GM12878 (cell line): ENCODE results near the gene GOSR1. TPM values are rescaled to one million over a fixed set of nuclear protein-coding genes. Genes with fewer than 3 reads are reported as not detected.
"Not testable (repeated sequence)": the region's sequence is repeated elsewhere in the genome, so short reads cannot be mapped to it uniquely, and the experiment has no call there.

ENCODE experiments used
- ATAC-seq: fragments of 200-7000 bp; cut with Tn5 transposase; 3 replicates; pipeline ENCODE4 v1.9.1; 2020; ENCODE audit warnings: mild to moderate bottlenecking, moderate library complexity
- BruUV-seq: library from RNA; stranded (reverse); fragments of 400-500 nt; replicated peaks from 2 replicates; lab custom pipeline; 2021; lab: Mats Ljungman, UMichigan
- CTCF ChIA-PET: fragments of 300-600 bp; sonication (Branson Sonifier 250); formaldehyde crosslinking; extraction: SDS; loops from one replicate; lab custom pipeline; 2021; ENCODE audit warnings: inconsistent platforms; lab: Yijun Ruan, JAX
- POLR2A ChIA-PET: fragments of 350-600 bp; formaldehyde crosslinking; extraction: SDS; loops from one replicate; lab custom pipeline; 2021; ENCODE audit warnings: inconsistent platforms; lab: Charles Lee
- RAD21 ChIA-PET: fragments of 300-600 bp; sonication (Branson Sonifier 250); formaldehyde crosslinking; loops from one replicate; lab custom pipeline; 2023; ENCODE audit warnings: antibody characterized with exemption; ENCODE audit not compliant: unreplicated experiment; lab: Charles Lee
- SMC1A ChIA-PET: fragments of 300-600 bp; sonication (Branson Sonifier 250); formaldehyde crosslinking; loops from one replicate; lab custom pipeline; 2023; ENCODE audit not compliant: unreplicated experiment, uncharacterized antibody; lab: Charles Lee
- DNase-seq: peaks from one replicate; pipeline ENCODE4 v3.0.0-alpha.2; 2011; ENCODE audit warnings: low read depth, low spot score
- FAIRE-seq: peaks from 3 replicates; lab custom pipeline; 2011; peaks lifted over from hg19 to GRCh38; lab: Jason Lieb, UNC
- H2AFZ ChIP-seq: 2 replicates; pipeline ENCODE4 v1.6.0; 2011; ENCODE audit warnings: low read depth, low read length, control low read depth; ENCODE audit not compliant: control insufficient read depth
- H3K27ac ChIP-seq: 2 replicates; pipeline ENCODE4 v1.5.1; 2011; ENCODE audit warnings: control low read depth; ENCODE audit not compliant: control insufficient read depth, insufficient read depth
- H3K27me3 ChIP-seq, 2 experiments: replicated peaks in 1 of 2; 2 replicates each; pipeline versions ENCODE4 v1.6.0 to v1.6.1; 2011; ENCODE audit warnings: low read length in 1 of 2; ENCODE audit not compliant: control insufficient read depth in 2 of 2, insufficient read depth in 2 of 2
- H3K36me3 ChIP-seq, 2 experiments: 2 replicates each; pipeline ENCODE4 v1.5.1; 2011; ENCODE audit warnings: low read length in 1 of 2; ENCODE audit not compliant: control insufficient read depth in 2 of 2, insufficient read depth in 2 of 2
- H3K4me1 ChIP-seq: 2 replicates; pipeline ENCODE4 v1.6.1; 2011; ENCODE audit warnings: mild to moderate bottlenecking, low read length, moderate library complexity, mixed read lengths; ENCODE audit not compliant: control insufficient read depth, insufficient read depth
- H3K4me2 ChIP-seq: 2 replicates; pipeline ENCODE4 v1.6.0; 2011; ENCODE audit warnings: control low read depth; ENCODE audit not compliant: control insufficient read depth, insufficient read depth
- H3K4me3 ChIP-seq: fragments of 200-600 bp; sonication (generic); 2 replicates; pipeline ENCODE4 v1.5.1; 2016
- H3K79me2 ChIP-seq: 2 replicates; pipeline ENCODE4 v1.6.0; 2011; ENCODE audit warnings: low read length; ENCODE audit not compliant: control insufficient read depth, insufficient read depth
- H3K9ac ChIP-seq: 2 replicates; pipeline ENCODE4 v1.8.0; 2011; ENCODE audit warnings: low read length, control low read depth, mixed read lengths; ENCODE audit not compliant: control insufficient read depth, insufficient read depth
- H3K9me3 ChIP-seq: replicated peaks from 3 replicates; pipeline ENCODE4 v1.5.1; 2011; ENCODE audit warnings: mild to moderate bottlenecking, low read length; ENCODE audit not compliant: control insufficient read depth, insufficient read depth
- H4K20me1 ChIP-seq: 2 replicates; pipeline ENCODE4 v1.6.0; 2011; ENCODE audit not compliant: control insufficient read depth, insufficient read depth
- CBFB ChIP-seq: IDR thresholded peaks from 2 replicates; pipeline ENCODE4 v1.6.1; 2016; ENCODE audit warnings: antibody characterized with exemption, low read depth
- EP300 ChIP-seq, 2 experiments: fragments of 150-350 bp in 1 of 2; IDR thresholded peaks; 2 replicates each; pipeline ENCODE4 v1.6.1; 2011 to 2012; ENCODE audit warnings: low read depth in 2 of 2, low read length in 2 of 2, borderline replicate concordance in 1 of 2, improper control_type of control experiment in 1 of 2, inconsistent platforms in 1 of 2; ENCODE audit not compliant: control insufficient read depth in 1 of 2
- EZH2 ChIP-seq: IDR thresholded peaks from 2 replicates; pipeline ENCODE4 v1.6.1; 2012; ENCODE audit warnings: low read depth, mild to moderate bottlenecking, control low read depth, inconsistent platforms, low read length, borderline replicate concordance; ENCODE audit not compliant: control insufficient read depth
- FOS ChIP-seq: IDR thresholded peaks from 3 replicates; pipeline ENCODE4 v1.6.1; 2011; ENCODE audit warnings: borderline replicate concordance; ENCODE audit not compliant: insufficient read length; ENCODE audit errors: extremely low read depth
- NFXL1 ChIP-seq: fragments of 450-650 bp; IDR thresholded peaks from 2 replicates; pipeline ENCODE4 v1.6.1; 2017; ENCODE audit warnings: antibody characterized with exemption, mild to moderate bottlenecking, borderline replicate concordance
- PBX3 ChIP-seq: IDR thresholded peaks from 2 replicates; pipeline ENCODE4 v1.6.1; 2011; ENCODE audit warnings: mild to moderate bottlenecking, low read depth, low read length, moderate library complexity; ENCODE audit not compliant: insufficient replicate concordance
- POLR2A ChIP-seq: IDR thresholded peaks from 2 replicates; pipeline ENCODE4 v1.6.1; 2011; ENCODE audit warnings: low read depth, mild to moderate bottlenecking, low read length
- TBL1XR1 ChIP-seq: IDR thresholded peaks from 2 replicates; pipeline ENCODE4 v1.6.1; 2012; ENCODE audit warnings: low read depth, low read length, improper control_type of control experiment
- WGBS: methylation state at CpG from one replicate; pipeline ENCODE4 v1.1.6; 2016; ENCODE audit warnings: low lambda C conversion rate; ENCODE audit not compliant: insufficient replicate concordance, insufficient coverage; ENCODE audit errors: missing lambda C conversion rate; 5-methylcytosine and 5-hydroxymethylcytosine counted together
- in situ Hi-C: fragments of 300-500 bp; cut with MboI; formaldehyde crosslinking; loops from 9 replicates; pipeline ENCODE4 v1.14.3; 2018; ENCODE audit warnings: mixed read lengths
- intact Hi-C: fragments of 100-400 bp; cut with micrococcal nuclease; formaldehyde crosslinking; loops from one replicate; pipeline ENCODE4 v1.14.2; 2022; ENCODE audit not compliant: unreplicated experiment
- polyA plus RNA-seq, 11 experiments: library from polyadenylated mRNA; depleted of rRNA in 4 of 11; unstranded in 6 of 11; stranded (reverse) in 5 of 11; fragments of >200 nt; fragmentation: Nextera tagmentation in 4 of 11; fragmentation: Illumina TruSeq in 1 of 11; extraction: Ambion mirVana in 4 of 11; extraction: Trizol in 1 of 11; gene quantifications; 1 replicate in 1 of 11; 2 replicates in 10 of 11; pipeline versions ENCODE4 v1.2.1 to v1.2.3, GENCODE V29; 2011 to 2016; ENCODE audit warnings: inconsistent platforms in 2 of 11, missing spikeins in 2 of 11, low read depth in 1 of 11
- total RNA-seq, 4 experiments: library from RNA; depleted of rRNA in 3 of 4; stranded (reverse); fragments of >200 nt in 3 of 4; fragmentation: Illumina TruSeq in 1 of 4; extraction: Trizol in 1 of 4; gene quantifications; 2 replicates each; pipeline versions ENCODE4 v1.2.1 to v1.2.3, GENCODE V29; 2013 to 2021
- TF ChIP-seq, protein P1 (sequence below): fragments of 450-650 bp; IDR thresholded peaks from 2 replicates; pipeline ENCODE4 v1.6.1; 2018; ENCODE audit warnings: mild to moderate bottlenecking, low read depth, moderate library complexity; ENCODE audit not compliant: partially characterized antibody

GOSR1 gene
- total and polyA plus RNA-seq, 10 of the 15 experiments (the other 5 are each of a cell fraction or from before 2014, with no cell fraction given), result 21.4 to 99.3 (median 42.9) TPM

DNA sequence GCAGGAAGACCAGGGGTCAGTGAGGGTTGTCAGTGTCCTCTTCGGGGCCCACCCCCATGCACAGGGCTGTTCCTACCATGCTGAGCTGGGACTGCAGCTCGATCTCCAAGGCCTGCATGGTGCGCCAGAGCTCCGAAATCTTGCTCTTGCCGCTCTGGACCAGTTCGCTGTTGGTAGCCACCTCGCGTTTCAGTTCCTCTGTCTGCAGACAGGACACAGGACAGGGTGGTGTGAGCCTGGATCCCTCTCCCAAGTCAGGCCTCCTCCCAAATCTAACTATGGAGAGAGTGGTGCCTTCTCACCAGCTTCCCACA lies 90.9 kb downstream of the GOSR1 start:
- TF ChIP-seq CBFB, result no peak
- no peak for TF ChIP-seq PBX3
- no peak for TF ChIP-seq POLR2A
- no peak for TF ChIP-seq TBL1XR1
- no peak for TF ChIP-seq FOS
- no peak for TF ChIP-seq NFXL1
- TF ChIP-seq EZH2, result no peak
- no peak for TF ChIP-seq EP300 (IDR thresholded peaks at IDR 0.05; ENCODE audit: borderline replicate concordance in 1 of 2, control insufficient read depth in 1 of 2, low read depth in 2 of 2, low read length in 2 of 2)
- TF ChIP-seq, protein P1, sequence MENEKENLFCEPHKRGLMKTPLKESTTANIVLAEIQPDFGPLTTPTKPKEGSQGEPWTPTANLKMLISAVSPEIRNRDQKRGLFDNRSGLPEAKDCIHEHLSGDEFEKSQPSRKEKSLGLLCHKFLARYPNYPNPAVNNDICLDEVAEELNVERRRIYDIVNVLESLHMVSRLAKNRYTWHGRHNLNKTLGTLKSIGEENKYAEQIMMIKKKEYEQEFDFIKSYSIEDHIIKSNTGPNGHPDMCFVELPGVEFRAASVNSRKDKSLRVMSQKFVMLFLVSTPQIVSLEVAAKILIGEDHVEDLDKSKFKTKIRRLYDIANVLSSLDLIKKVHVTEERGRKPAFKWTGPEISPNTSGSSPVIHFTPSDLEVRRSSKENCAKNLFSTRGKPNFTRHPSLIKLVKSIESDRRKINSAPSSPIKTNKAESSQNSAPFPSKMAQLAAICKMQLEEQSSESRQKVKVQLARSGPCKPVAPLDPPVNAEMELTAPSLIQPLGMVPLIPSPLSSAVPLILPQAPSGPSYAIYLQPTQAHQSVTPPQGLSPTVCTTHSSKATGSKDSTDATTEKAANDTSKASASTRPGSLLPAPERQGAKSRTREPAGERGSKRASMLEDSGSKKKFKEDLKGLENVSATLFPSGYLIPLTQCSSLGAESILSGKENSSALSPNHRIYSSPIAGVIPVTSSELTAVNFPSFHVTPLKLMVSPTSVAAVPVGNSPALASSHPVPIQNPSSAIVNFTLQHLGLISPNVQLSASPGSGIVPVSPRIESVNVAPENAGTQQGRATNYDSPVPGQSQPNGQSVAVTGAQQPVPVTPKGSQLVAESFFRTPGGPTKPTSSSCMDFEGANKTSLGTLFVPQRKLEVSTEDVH, result no peak
- ChIA-PET SMC1A (interaction anchor here (0.6 to 0.8 kb wide), 2 partner anchors 10 to 23 kb away, joined by 3 read pairs; no protein-coding TSS in a partner anchor), RAD21 (no interaction called here), CTCF (interaction anchor here (0.7 kb wide), 1 partner anchor 929 kb away, joined by 3 read pairs; no protein-coding TSS in a partner anchor), POLR2A (no interaction called here)
- Histone ChIP-seq H2AFZ (no peak overlapping the region), H3K9me3 (no peaks in the 10 kb centered on the region), H3K9ac (no peak overlapping the region), H3K79me2 (no peaks in the 10 kb centered on the region), H3K4me2 (no peak overlapping the region), H4K20me1 (no peaks in the 10 kb centered on the region), H3K4me3 (no peak overlapping the region), H3K36me3 (no peaks in the 10 kb centered on the region), H3K27me3 (no peaks in the 10 kb centered on the region; a peak in 1 of 4 replicates), H3K27ac (no peak overlapping the region), H3K4me1 (no peaks in the 10 kb centered on the region)
- ATAC-seq (no peak), DNase-seq (no peak), FAIRE-seq (no peak)
- no TSS peak for BruUV-seq
- intact Hi-C loops (no loop called here), in situ Hi-C loops (no loop called here)
- 73% methylated on average over 8 of the region's 8 CpGs for WGBS

GRCh38 chr17:30569531-30570175 lies 92.4 kb downstream of the GOSR1 start:
- H3K79me2 ChIP-seq, H3K36me3 ChIP-seq, H3K9ac ChIP-seq, H4K20me1 ChIP-seq, SMC1A ChIA-PET, intact Hi-C loops, CTCF ChIA-PET, H2AFZ ChIP-seq, H3K27me3 ChIP-seq, FAIRE-seq, POLR2A ChIA-PET, H3K27ac ChIP-seq, H3K4me1 ChIP-seq, in situ Hi-C loops, H3K9me3 ChIP-seq, DNase-seq, BruUV-seq, RAD21 ChIA-PET, H3K4me3 ChIP-seq, H3K4me2 ChIP-seq, ATAC-seq: not testable (repeated sequence)
- 55% methylated on average over 7 of the region's 12 CpGs for WGBS
